ENCODE measurements around the gene APC.

DNA sequence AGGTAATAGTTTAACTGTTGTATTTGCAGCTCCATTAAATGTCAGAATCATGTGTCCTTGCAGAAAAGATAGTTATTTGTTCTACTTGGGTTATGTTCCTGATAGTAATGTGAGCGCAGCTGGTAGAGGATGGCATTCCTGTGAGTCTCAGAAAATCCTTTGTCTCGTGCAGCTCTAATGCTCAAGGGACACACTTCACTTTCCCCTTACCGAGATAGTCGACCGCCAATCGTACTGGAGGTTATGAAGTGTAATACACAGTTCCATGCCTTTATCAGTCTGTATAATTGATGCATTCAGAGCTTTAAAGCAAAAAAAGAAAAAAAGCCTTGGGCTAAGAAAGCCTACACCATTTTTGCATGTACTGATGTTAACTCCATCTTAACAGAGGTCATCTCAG lies 63.2 kb downstream of the APC start:
- TF ChIP-seq POLR2AphosphoS5 (IDR thresholded peaks at IDR 0.05; ENCODE audit: low read depth, low read length): no peak
- TF ChIP-seq POLR2A (IDR thresholded peaks at IDR 0.05; ENCODE audit: low read depth, low read length): no peak
